SK-N-SH (cell line): ENCODE results near the gene LPIN1. TPM values are rescaled to one million over a fixed set of nuclear protein-coding genes. Genes with fewer than 3 reads are reported as not detected.
"Not testable (repeated sequence)": the region's sequence is repeated elsewhere in the genome, so short reads cannot be mapped to it uniquely, and the experiment has no call there.

Experiments used
- CTCF ChIA-PET: fragments of 300-600, 350-600 bp; formaldehyde crosslinking; extraction: SDS; loops from one replicate; lab custom pipeline; 2021; lab: Yijun Ruan, JAX
- POLR2A ChIA-PET: fragments of 350-600 bp; sonication (Branson Sonifier 250); formaldehyde crosslinking; extraction: SDS; loops from one replicate; lab custom pipeline; 2020; ENCODE audit warnings: antibody characterized with exemption, inconsistent platforms; lab: Yijun Ruan, JAX
- DNase-seq: peaks from one replicate; pipeline ENCODE4 v3.0.0; 2012
- H2AFZ ChIP-seq: fragments of 200-600 bp; sonication (generic); 2 replicates; pipeline ENCODE4 v1.8.1; 2016; ENCODE audit warnings: antibody characterized with exemption, mild to moderate bottlenecking, low read depth
- H3F3A ChIP-seq: fragments of 200-600 bp; sonication (generic); replicated peaks from 2 replicates; pipeline ENCODE3; 2016; ENCODE audit warnings: antibody characterized with exemption, mild to moderate bottlenecking; ENCODE audit not compliant: insufficient read depth
- H3K27ac ChIP-seq, 2 experiments: fragments of 200-500 bp in 1 of 2; fragments of 200-600 bp in 1 of 2; sonication (Bioruptor generic) in 1 of 2; sonication (generic), shearing (Covaris generic) in 1 of 2; 2 replicates each; pipeline versions ENCODE4 v1.5.1 to v1.6.1; 2014 to 2016; ENCODE audit warnings: low read depth in 2 of 2, inconsistent platforms in 1 of 2, low read length in 1 of 2, mild to moderate bottlenecking in 1 of 2, mixed read lengths in 1 of 2
- H3K27me3 ChIP-seq: fragments of 200-600 bp; sonication (generic), shearing (Covaris generic); 2 replicates; pipeline ENCODE4 v1.6.1; 2016; ENCODE audit warnings: mixed run types; ENCODE audit not compliant: insufficient read depth
- H3K36me3 ChIP-seq, 2 experiments: fragments of 200-500 bp in 1 of 2; fragments of 200-600 bp in 1 of 2; sonication (Bioruptor generic) in 1 of 2; sonication (generic) in 1 of 2; replicated peaks in 1 of 2; 2 replicates each; pipeline versions ENCODE3 to v1.5.1; 2014 to 2016; ENCODE audit warnings: low read length in 1 of 2, mild to moderate bottlenecking in 1 of 2; ENCODE audit not compliant: insufficient read depth in 2 of 2, control insufficient read depth in 1 of 2
- H3K4me1 ChIP-seq, 2 experiments: fragments of 200-500 bp in 1 of 2; fragments of 200-600 bp in 1 of 2; sonication (Bioruptor generic) in 1 of 2; sonication (generic), shearing (Covaris generic) in 1 of 2; 2 replicates each; pipeline versions ENCODE4 v1.5.1 to v1.6.1; 2014 to 2016; ENCODE audit warnings: low read depth in 1 of 2, low read length in 1 of 2, mixed run types in 1 of 2; ENCODE audit not compliant: insufficient read depth in 2 of 2, control insufficient read depth in 1 of 2
- H3K4me2 ChIP-seq: fragments of 200-600 bp; sonication (generic), shearing (Covaris generic); 2 replicates; pipeline ENCODE4 v1.6.1; 2017; ENCODE audit warnings: mixed run types
- H3K4me3 ChIP-seq, 2 experiments: fragments of 200-500 bp in 1 of 2; fragments of 200-600 bp in 1 of 2; sonication (Bioruptor generic) in 1 of 2; sonication (generic), shearing (Covaris generic) in 1 of 2; 2 replicates each; pipeline versions ENCODE4 v1.5.1 to v1.8.1; 2014 to 2016; ENCODE audit warnings: low read depth in 2 of 2, inconsistent platforms in 1 of 2, low read length in 1 of 2, mild to moderate bottlenecking in 1 of 2, mixed read lengths in 1 of 2, moderate library complexity in 1 of 2
- H3K79me2 ChIP-seq: fragments of 200-600 bp; sonication (generic); 2 replicates; pipeline ENCODE4 v1.8.1; 2017; ENCODE audit warnings: mild to moderate bottlenecking; ENCODE audit not compliant: insufficient read depth
- H3K9ac ChIP-seq: fragments of 200-600 bp; sonication (generic); 2 replicates; pipeline ENCODE4 v1.6.1; 2017; ENCODE audit warnings: mixed run types
- H3K9me2 ChIP-seq: fragments of 200-600 bp; sonication (generic); 2 replicates; pipeline ENCODE4 v1.6.1; 2017; ENCODE audit warnings: mixed run types
- H3K9me3 ChIP-seq: fragments of 200-600 bp; sonication (generic); 2 replicates; pipeline ENCODE4 v1.6.1; 2017; ENCODE audit warnings: mixed run types, mild to moderate bottlenecking, moderate library complexity
- H4K20me1 ChIP-seq: fragments of 200-600 bp; sonication (generic); 2 replicates; pipeline ENCODE4 v1.6.1; 2017; ENCODE audit warnings: mild to moderate bottlenecking, mixed run types; ENCODE audit not compliant: insufficient read depth
- CHD2 ChIP-seq: fragments of 150-350 bp; IDR thresholded peaks from 2 replicates; pipeline ENCODE4 v1.6.1; 2018; ENCODE audit warnings: low read length; ENCODE audit not compliant: partially characterized antibody
- FOSL2 ChIP-seq: IDR thresholded peaks from 2 replicates; pipeline ENCODE4 v1.4.0; 2012; ENCODE audit warnings: low read depth, mild to moderate bottlenecking, moderate library complexity, borderline replicate concordance
- FOXJ3 ChIP-seq: sonication (generic); formaldehyde crosslinking; IDR thresholded peaks from 2 replicates; pipeline ENCODE4 v1.5.1; 2020; ENCODE audit warnings: mild to moderate bottlenecking, missing genetic modification reagents
- FOXM1 ChIP-seq: IDR thresholded peaks from 2 replicates; pipeline ENCODE4 v1.4.0; 2012; ENCODE audit warnings: low read depth, mild to moderate bottlenecking
- GATA2 ChIP-seq: sonication (generic); formaldehyde crosslinking; IDR thresholded peaks from 2 replicates; pipeline ENCODE4 v1.5.0; 2020; ENCODE audit warnings: mild to moderate bottlenecking, missing genetic modification reagents
- IRF3 ChIP-seq: fragments of 150-350 bp; IDR thresholded peaks from 2 replicates; pipeline ENCODE4 v1.6.1; 2016; ENCODE audit warnings: mild to moderate bottlenecking, low read depth, low read length
- MXI1 ChIP-seq: IDR thresholded peaks from 2 replicates; pipeline ENCODE4 v1.6.1; 2012; ENCODE audit warnings: mild to moderate bottlenecking, low read depth, low read length, improper control_type of control experiment
- NFIC ChIP-seq: IDR thresholded peaks from 2 replicates; pipeline ENCODE4 v1.4.0; 2012; ENCODE audit warnings: borderline replicate concordance
- PBX3 ChIP-seq: IDR thresholded peaks from 2 replicates; pipeline ENCODE4; 2012
- RCOR1 ChIP-seq: fragments of 150-350 bp; IDR thresholded peaks from 2 replicates; pipeline ENCODE4 v1.6.1; 2017; ENCODE audit warnings: antibody characterized with exemption, low read length
- RXRA ChIP-seq: IDR thresholded peaks from 2 replicates; pipeline ENCODE4 v1.4.0; 2012; ENCODE audit warnings: low read depth, mild to moderate bottlenecking, borderline replicate concordance
- SIN3A ChIP-seq: IDR thresholded peaks from 2 replicates; pipeline ENCODE4 v1.6.1; 2012; ENCODE audit warnings: low read depth, mild to moderate bottlenecking, low read length, moderate library complexity, borderline replicate concordance
- SMC3 ChIP-seq: IDR thresholded peaks from 2 replicates; pipeline ENCODE4 v1.6.1; 2012; ENCODE audit warnings: low read depth, low read length, improper control_type of control experiment
- YY1 ChIP-seq: IDR thresholded peaks from 2 replicates; pipeline ENCODE4 v1.4.0; 2012; ENCODE audit warnings: low read depth, mild to moderate bottlenecking
- WGBS: methylation state at CpG from one replicate; pipeline ENCODE4 v1.1.6; 2017; ENCODE audit warnings: low lambda C conversion rate; 5-methylcytosine and 5-hydroxymethylcytosine counted together
- polyA plus RNA-seq, 3 experiments: library from polyadenylated mRNA; depleted of rRNA; stranded (reverse); fragments of >200 nt; gene quantifications; 2 replicates each; pipeline ENCODE4 v1.2.3, GENCODE V29; 2012
- TF ChIP-seq, protein P1 (sequence below): fragments of 200-600 bp; sonication (generic); IDR thresholded peaks from 2 replicates; pipeline ENCODE4 v1.6.1; 2017; ENCODE audit warnings: antibody characterized with exemption, mild to moderate bottlenecking, moderate library complexity
- TF ChIP-seq, protein P2 (sequence below): IDR thresholded peaks from 2 replicates; pipeline ENCODE4 v1.4.0; 2012; ENCODE audit warnings: low read depth, borderline replicate concordance

Gene LPIN1
- polyA plus RNA-seq, 1 of the 3 experiments (the other 2 are of a cell fraction) = 22.1 TPM

DNA sequence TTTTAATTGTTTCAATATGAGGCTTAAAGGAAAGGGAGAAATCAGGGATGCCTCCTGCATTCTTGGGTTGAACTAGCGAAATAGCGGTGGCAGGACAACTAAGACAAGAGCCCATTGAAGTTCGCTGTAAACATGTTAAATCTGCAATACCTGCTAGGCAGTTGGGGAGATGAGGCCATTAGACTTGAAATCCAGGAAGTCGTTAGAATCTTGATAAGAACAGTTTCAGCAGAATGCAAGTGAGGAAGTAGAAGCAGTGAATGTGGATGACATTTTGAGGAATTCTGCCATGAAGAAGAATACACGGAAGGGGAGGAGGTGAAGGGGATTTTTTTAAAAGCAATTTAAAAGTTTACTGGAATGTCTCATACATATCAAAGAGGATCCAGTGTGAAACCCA, 109.7 kb downstream of the LPIN1 start (continued):
- TF ChIP-seq, protein P1, sequence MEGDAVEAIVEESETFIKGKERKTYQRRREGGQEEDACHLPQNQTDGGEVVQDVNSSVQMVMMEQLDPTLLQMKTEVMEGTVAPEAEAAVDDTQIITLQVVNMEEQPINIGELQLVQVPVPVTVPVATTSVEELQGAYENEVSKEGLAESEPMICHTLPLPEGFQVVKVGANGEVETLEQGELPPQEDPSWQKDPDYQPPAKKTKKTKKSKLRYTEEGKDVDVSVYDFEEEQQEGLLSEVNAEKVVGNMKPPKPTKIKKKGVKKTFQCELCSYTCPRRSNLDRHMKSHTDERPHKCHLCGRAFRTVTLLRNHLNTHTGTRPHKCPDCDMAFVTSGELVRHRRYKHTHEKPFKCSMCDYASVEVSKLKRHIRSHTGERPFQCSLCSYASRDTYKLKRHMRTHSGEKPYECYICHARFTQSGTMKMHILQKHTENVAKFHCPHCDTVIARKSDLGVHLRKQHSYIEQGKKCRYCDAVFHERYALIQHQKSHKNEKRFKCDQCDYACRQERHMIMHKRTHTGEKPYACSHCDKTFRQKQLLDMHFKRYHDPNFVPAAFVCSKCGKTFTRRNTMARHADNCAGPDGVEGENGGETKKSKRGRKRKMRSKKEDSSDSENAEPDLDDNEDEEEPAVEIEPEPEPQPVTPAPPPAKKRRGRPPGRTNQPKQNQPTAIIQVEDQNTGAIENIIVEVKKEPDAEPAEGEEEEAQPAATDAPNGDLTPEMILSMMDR = no peak

- 64% methylated on average over 2 of the region's 2 CpGs for WGBS
- Histone ChIP-seq H3K4me1 (peaks cover under 1 to 3% of the 10 kb centered on the region in 2 experiments; a peak in 3 of 4 replicates), H3K4me2 (no peak overlapping the region), H3F3A (no peaks in the 10 kb centered on the region), H3K9me2 (no peaks in the 10 kb centered on the region), H3K36me3 (no peaks in the 10 kb centered on the region), H4K20me1 (no peaks in the 10 kb centered on the region), H3K27me3 (no peaks in the 10 kb centered on the region), H2AFZ (no peak overlapping the region), H3K9ac (no peak overlapping the region), H3K4me3 (no peak overlapping the region), H3K27ac (no peak overlapping the region), H3K9me3 (no peaks in the 10 kb centered on the region), H3K79me2 (no peaks in the 10 kb centered on the region)
- ChIA-PET CTCF (interaction anchor here (1.5 kb wide), 1 partner anchor 29 kb away, joined by 3 read pairs; no protein-coding TSS in a partner anchor), POLR2A (no interaction called here)
- no peak for TF ChIP-seq SIN3A
- TF ChIP-seq PBX3 = no peak
- no peak for TF ChIP-seq RCOR1
- no peak for TF ChIP-seq FOXJ3
- no peak for TF ChIP-seq RXRA
- TF ChIP-seq CHD2 = no peak
- no peak for TF ChIP-seq MXI1
- TF ChIP-seq, protein P1 = no peak
- no peak for TF ChIP-seq FOSL2
- TF ChIP-seq, protein P2, sequence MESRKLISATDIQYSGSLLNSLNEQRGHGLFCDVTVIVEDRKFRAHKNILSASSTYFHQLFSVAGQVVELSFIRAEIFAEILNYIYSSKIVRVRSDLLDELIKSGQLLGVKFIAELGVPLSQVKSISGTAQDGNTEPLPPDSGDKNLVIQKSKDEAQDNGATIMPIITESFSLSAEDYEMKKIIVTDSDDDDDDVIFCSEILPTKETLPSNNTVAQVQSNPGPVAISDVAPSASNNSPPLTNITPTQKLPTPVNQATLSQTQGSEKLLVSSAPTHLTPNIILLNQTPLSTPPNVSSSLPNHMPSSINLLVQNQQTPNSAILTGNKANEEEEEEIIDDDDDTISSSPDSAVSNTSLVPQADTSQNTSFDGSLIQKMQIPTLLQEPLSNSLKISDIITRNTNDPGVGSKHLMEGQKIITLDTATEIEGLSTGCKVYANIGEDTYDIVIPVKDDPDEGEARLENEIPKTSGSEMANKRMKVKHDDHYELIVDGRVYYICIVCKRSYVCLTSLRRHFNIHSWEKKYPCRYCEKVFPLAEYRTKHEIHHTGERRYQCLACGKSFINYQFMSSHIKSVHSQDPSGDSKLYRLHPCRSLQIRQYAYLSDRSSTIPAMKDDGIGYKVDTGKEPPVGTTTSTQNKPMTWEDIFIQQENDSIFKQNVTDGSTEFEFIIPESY = no peak
- TF ChIP-seq NFIC = no peak
- no peak for TF ChIP-seq GATA2 (CRISPR knock-in tag)
- TF ChIP-seq IRF3 = no peak
- no peak for TF ChIP-seq SMC3
- no peak for TF ChIP-seq FOXM1
- no peak for TF ChIP-seq YY1
- DNase-seq = no peak
Observed at GRCh38 chr2:11858883-11859282, 112.5 kb downstream of the LPIN1 start.

- CTCF ChIA-PET = interaction anchor here (0.9 to 7.7 kb wide), 4 partner anchors 30 to 1147 kb away, joined by 3 to 54 read pairs (median 28); partner anchors contain the start of gene TRIB2
- H3K9me3 ChIP-seq, H3K4me2 ChIP-seq, H3K4me3 ChIP-seq, H3K79me2 ChIP-seq, H3K27ac ChIP-seq, H2AFZ ChIP-seq, H3K9me2 ChIP-seq, POLR2A ChIA-PET, DNase-seq, H3K36me3 ChIP-seq, H3F3A ChIP-seq, H4K20me1 ChIP-seq, H3K4me1 ChIP-seq, H3K27me3 ChIP-seq, H3K9ac ChIP-seq: not testable (repeated sequence)
- 81% methylated on average over 3 of the region's 3 CpGs for WGBS
Observed at GRCh38 chr2:11859975-11860374, 113.5 kb downstream of the LPIN1 start.
